Fibroblast of the aortic adventitia (primary cell): ENCODE data around the gene POU2F1. TPM values are rescaled to one million over a fixed set of nuclear protein-coding genes. Genes with fewer than 3 reads are reported as not detected.

Experiments
- DNase-seq: peaks from one replicate; pipeline ENCODE4 v3.0.0-alpha.2; 2010; ENCODE audit warnings: low read depth
- H3K4me3 ChIP-seq: 2 replicates; pipeline ENCODE4 v1.5.1; 2011; ENCODE audit warnings: low read depth, mild to moderate bottlenecking, control low read depth, low read length, moderate library complexity
- CTCF ChIP-seq: IDR thresholded peaks from 2 replicates; pipeline ENCODE4 v1.5.1; 2011; ENCODE audit warnings: mild to moderate bottlenecking, low read length, control low read depth, inconsistent platforms; ENCODE audit not compliant: insufficient read depth
- total RNA-seq: library from RNA; depleted of rRNA; stranded (reverse); fragments of >200 nt; gene quantifications from 2 replicates; pipeline ENCODE4 v1.2.3, GENCODE V29; 2012; ENCODE audit warnings: low replicate concordance

The POU2F1 gene
- total RNA-seq, 1 donor = 10.7 TPM

GRCh38 chr1:167322483-167322882 is 101.8 kb downstream of the POU2F1 start:
- DNase-seq = no peak
- no peak overlapping the region for H3K4me3 ChIP-seq
- TF ChIP-seq CTCF = no peak

- TF ChIP-seq CTCF = no peak
- DNase-seq = no peak
- no peak overlapping the region for H3K4me3 ChIP-seq
These were observed 104.5 kb downstream of the POU2F1 start for GRCh38 chr1:167325151-167325550.

GRCh38 chr1:167328306-167328815 is 107.7 kb downstream of the POU2F1 start:
- TF ChIP-seq CTCF = no peak
- no peak for DNase-seq
- no peak overlapping the region for H3K4me3 ChIP-seq

GRCh38 chr1:167328816-167329483 is 108.3 kb downstream of the POU2F1 start:
- no peak overlapping the region for H3K4me3 ChIP-seq
- DNase-seq = no peak
- TF ChIP-seq CTCF = no peak

- no peak for DNase-seq
- no peak for TF ChIP-seq CTCF
- no peak overlapping the region for H3K4me3 ChIP-seq
These were observed 110.1 kb downstream of the POU2F1 start for GRCh38 chr1:167330601-167331293.

- TF ChIP-seq CTCF = no peak
- H3K4me3 ChIP-seq = no peak overlapping the region
- no peak for DNase-seq
These were observed 111.0 kb downstream of the POU2F1 start for GRCh38 chr1:167331650-167332049.

- DNase-seq = peak; percentile 43
These were observed 111.8 kb downstream of the POU2F1 start for GRCh38 chr1:167332503-167332902.

More at GRCh38 chr1:167332503-167332902, 111.8 kb downstream of the POU2F1 start:
- H3K4me3 ChIP-seq = no peak overlapping the region
- no peak for TF ChIP-seq CTCF
